SK-N-SH (cell line): ENCODE measurements around the gene PACSIN2. TPM values are rescaled to one million over a fixed set of nuclear protein-coding genes. Genes with fewer than 3 reads are reported as not detected.

Experiments
- CTCF ChIA-PET: fragments of 300-600, 350-600 bp; formaldehyde crosslinking; extraction: SDS; loops from one replicate; lab custom pipeline; 2021; lab: Yijun Ruan, JAX
- POLR2A ChIA-PET: fragments of 350-600 bp; sonication (Branson Sonifier 250); formaldehyde crosslinking; extraction: SDS; loops from one replicate; lab custom pipeline; 2020; ENCODE audit warnings: antibody characterized with exemption, inconsistent platforms; lab: Yijun Ruan, JAX
- DNase-seq: peaks from one replicate; pipeline ENCODE4 v3.0.0; 2012
- H2AFZ ChIP-seq: fragments of 200-600 bp; sonication (generic); 2 replicates; pipeline ENCODE4 v1.8.1; 2016; ENCODE audit warnings: antibody characterized with exemption, mild to moderate bottlenecking, low read depth
- H3F3A ChIP-seq: fragments of 200-600 bp; sonication (generic); replicated peaks from 2 replicates; pipeline ENCODE3; 2016; ENCODE audit warnings: antibody characterized with exemption, mild to moderate bottlenecking; ENCODE audit not compliant: insufficient read depth
- H3K27ac ChIP-seq, 2 experiments: fragments of 200-500 bp in 1 of 2; fragments of 200-600 bp in 1 of 2; sonication (Bioruptor generic) in 1 of 2; sonication (generic), shearing (Covaris generic) in 1 of 2; 2 replicates each; pipeline versions ENCODE4 v1.5.1 to v1.6.1; 2014 to 2016; ENCODE audit warnings: low read depth in 2 of 2, inconsistent platforms in 1 of 2, low read length in 1 of 2, mild to moderate bottlenecking in 1 of 2, mixed read lengths in 1 of 2
- H3K27me3 ChIP-seq: fragments of 200-600 bp; sonication (generic), shearing (Covaris generic); 2 replicates; pipeline ENCODE4 v1.6.1; 2016; ENCODE audit warnings: mixed run types; ENCODE audit not compliant: insufficient read depth
- H3K36me3 ChIP-seq, 2 experiments: fragments of 200-500 bp in 1 of 2; fragments of 200-600 bp in 1 of 2; sonication (Bioruptor generic) in 1 of 2; sonication (generic) in 1 of 2; replicated peaks in 1 of 2; 2 replicates each; pipeline versions ENCODE3 to v1.5.1; 2014 to 2016; ENCODE audit warnings: low read length in 1 of 2, mild to moderate bottlenecking in 1 of 2; ENCODE audit not compliant: insufficient read depth in 2 of 2, control insufficient read depth in 1 of 2
- H3K4me1 ChIP-seq, 2 experiments: fragments of 200-500 bp in 1 of 2; fragments of 200-600 bp in 1 of 2; sonication (Bioruptor generic) in 1 of 2; sonication (generic), shearing (Covaris generic) in 1 of 2; 2 replicates each; pipeline versions ENCODE4 v1.5.1 to v1.6.1; 2014 to 2016; ENCODE audit warnings: low read depth in 1 of 2, low read length in 1 of 2, mixed run types in 1 of 2; ENCODE audit not compliant: insufficient read depth in 2 of 2, control insufficient read depth in 1 of 2
- H3K4me2 ChIP-seq: fragments of 200-600 bp; sonication (generic), shearing (Covaris generic); 2 replicates; pipeline ENCODE4 v1.6.1; 2017; ENCODE audit warnings: mixed run types
- H3K4me3 ChIP-seq, 2 experiments: fragments of 200-500 bp in 1 of 2; fragments of 200-600 bp in 1 of 2; sonication (Bioruptor generic) in 1 of 2; sonication (generic), shearing (Covaris generic) in 1 of 2; 2 replicates each; pipeline versions ENCODE4 v1.5.1 to v1.8.1; 2014 to 2016; ENCODE audit warnings: low read depth in 2 of 2, inconsistent platforms in 1 of 2, low read length in 1 of 2, mild to moderate bottlenecking in 1 of 2, mixed read lengths in 1 of 2, moderate library complexity in 1 of 2
- H3K79me2 ChIP-seq: fragments of 200-600 bp; sonication (generic); 2 replicates; pipeline ENCODE4 v1.8.1; 2017; ENCODE audit warnings: mild to moderate bottlenecking; ENCODE audit not compliant: insufficient read depth
- H3K9ac ChIP-seq: fragments of 200-600 bp; sonication (generic); 2 replicates; pipeline ENCODE4 v1.6.1; 2017; ENCODE audit warnings: mixed run types
- H3K9me2 ChIP-seq: fragments of 200-600 bp; sonication (generic); 2 replicates; pipeline ENCODE4 v1.6.1; 2017; ENCODE audit warnings: mixed run types
- H3K9me3 ChIP-seq: fragments of 200-600 bp; sonication (generic); 2 replicates; pipeline ENCODE4 v1.6.1; 2017; ENCODE audit warnings: mixed run types, mild to moderate bottlenecking, moderate library complexity
- H4K20me1 ChIP-seq: fragments of 200-600 bp; sonication (generic); 2 replicates; pipeline ENCODE4 v1.6.1; 2017; ENCODE audit warnings: mild to moderate bottlenecking, mixed run types; ENCODE audit not compliant: insufficient read depth
- ELF1 ChIP-seq: IDR thresholded peaks from 2 replicates; pipeline ENCODE4 v1.4.0; 2012
- EP300 ChIP-seq, 2 experiments: IDR thresholded peaks; 2 replicates each; pipeline versions ENCODE4 v1.4.0 to v1.6.1; 2012; ENCODE audit warnings: borderline replicate concordance in 1 of 2, low read depth in 1 of 2, low read length in 1 of 2
- FOXJ3 ChIP-seq: sonication (generic); formaldehyde crosslinking; IDR thresholded peaks from 2 replicates; pipeline ENCODE4 v1.5.1; 2020; ENCODE audit warnings: mild to moderate bottlenecking, missing genetic modification reagents
- GABPA ChIP-seq: IDR thresholded peaks from 2 replicates; pipeline ENCODE4 v1.4.0; 2012; ENCODE audit warnings: low read depth, mild to moderate bottlenecking
- GATA2 ChIP-seq: sonication (generic); formaldehyde crosslinking; IDR thresholded peaks from 2 replicates; pipeline ENCODE4 v1.5.0; 2020; ENCODE audit warnings: mild to moderate bottlenecking, missing genetic modification reagents
- JUND ChIP-seq: IDR thresholded peaks from 2 replicates; pipeline ENCODE4 v1.4.0; 2012
- NFIC ChIP-seq: IDR thresholded peaks from 2 replicates; pipeline ENCODE4 v1.4.0; 2012; ENCODE audit warnings: borderline replicate concordance
- NRF1 ChIP-seq: IDR thresholded peaks from 2 replicates; pipeline ENCODE4 v1.6.1; 2012; ENCODE audit warnings: low read depth, mild to moderate bottlenecking, low read length
- RCOR1 ChIP-seq: fragments of 150-350 bp; IDR thresholded peaks from 2 replicates; pipeline ENCODE4 v1.6.1; 2017; ENCODE audit warnings: antibody characterized with exemption, low read length
- RFX5 ChIP-seq: IDR thresholded peaks from 2 replicates; pipeline ENCODE4 v1.6.1; 2012; ENCODE audit warnings: mild to moderate bottlenecking, improper control_type of control experiment, low read length
- RXRA ChIP-seq: IDR thresholded peaks from 2 replicates; pipeline ENCODE4 v1.4.0; 2012; ENCODE audit warnings: low read depth, mild to moderate bottlenecking, borderline replicate concordance
- SIN3A ChIP-seq: IDR thresholded peaks from 2 replicates; pipeline ENCODE4 v1.6.1; 2012; ENCODE audit warnings: low read depth, mild to moderate bottlenecking, low read length, moderate library complexity, borderline replicate concordance
- TCF12 ChIP-seq: IDR thresholded peaks from 2 replicates; pipeline ENCODE4 v1.4.0; 2012
- TEAD4 ChIP-seq: IDR thresholded peaks from 2 replicates; pipeline ENCODE4 v1.4.0; 2012; ENCODE audit warnings: mild to moderate bottlenecking, borderline replicate concordance; ENCODE audit not compliant: insufficient read depth
- YY1 ChIP-seq: IDR thresholded peaks from 2 replicates; pipeline ENCODE4 v1.4.0; 2012; ENCODE audit warnings: low read depth, mild to moderate bottlenecking
- WGBS: methylation state at CpG from one replicate; pipeline ENCODE4 v1.1.6; 2017; ENCODE audit warnings: low lambda C conversion rate; 5-methylcytosine and 5-hydroxymethylcytosine counted together
- polyA plus RNA-seq, 3 experiments: library from polyadenylated mRNA; depleted of rRNA; stranded (reverse); fragments of >200 nt; gene quantifications; 2 replicates each; pipeline ENCODE4 v1.2.3, GENCODE V29; 2012
- TF ChIP-seq, protein P1 (sequence below): fragments of 200-600 bp; sonication (generic); IDR thresholded peaks from 2 replicates; pipeline ENCODE4 v1.6.1; 2017; ENCODE audit warnings: antibody characterized with exemption, mild to moderate bottlenecking, moderate library complexity
- TF ChIP-seq, protein P2 (sequence below): IDR thresholded peaks from 2 replicates; pipeline ENCODE4 v1.4.0; 2012; ENCODE audit warnings: low read depth, borderline replicate concordance
- TF ChIP-seq, protein P3 (sequence below): IDR thresholded peaks from 2 replicates; pipeline ENCODE4 v1.4.0; 2012; ENCODE audit warnings: low read depth
- TF ChIP-seq, protein P4 (sequence below): fragments of 150-350 bp; IDR thresholded peaks from 2 replicates; pipeline ENCODE4 v1.6.1; 2017; ENCODE audit warnings: antibody characterized with exemption, low read length, low read depth, borderline replicate concordance

The PACSIN2 gene
- polyA plus RNA-seq, 1 of the 3 experiments (the other 2 are of a cell fraction), result 60.5 TPM

DNA sequence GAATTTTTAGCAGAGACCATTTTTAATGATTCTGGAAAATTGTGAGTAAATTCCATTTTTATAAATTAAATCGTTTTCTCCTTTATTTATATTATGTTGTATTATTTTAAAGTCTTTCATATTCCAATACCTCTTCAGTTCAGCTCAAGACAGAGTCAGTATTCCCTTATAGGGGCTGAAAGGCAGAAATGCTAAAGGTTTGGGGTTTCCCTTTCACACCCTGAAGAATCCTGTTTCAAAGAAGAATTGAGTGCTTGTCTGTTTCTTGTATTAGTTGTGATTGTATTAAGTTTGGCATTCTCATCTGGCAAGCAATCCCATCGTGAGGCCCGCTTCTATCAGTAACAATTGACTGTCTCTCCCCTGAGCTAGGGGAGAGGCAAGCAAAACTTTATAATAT, 57.4 kb downstream of the PACSIN2 start:
- DNase-seq, result no peak
- H3K4me2 ChIP-seq, result peak overlapping the region; percentile 55; the same call in 1 of the 2 replicates
- peak overlapping the region in 1 of 2 experiments; percentile 83; a peak in 2 of 4 replicates for H3K27ac ChIP-seq
- POLR2A ChIA-PET, result interaction anchor here (0.7 kb wide), 1 partner anchor 30 kb away, joined by 3 read pairs; no protein-coding TSS in a partner anchor
- no peaks in the 10 kb centered on the region for H4K20me1 ChIP-seq
- no peak overlapping the region for H3K4me3 ChIP-seq
- 70% methylated on average over 3 of the region's 3 CpGs for WGBS
- H3K79me2 ChIP-seq, result peaks cover 95% of the 10 kb centered on the region
- no peaks in the 10 kb centered on the region for H3K9me3 ChIP-seq
- H3K27me3 ChIP-seq, result no peaks in the 10 kb centered on the region
- CTCF ChIA-PET, result interaction anchor here (0.9 kb wide), 1 partner anchor 8 kb away, joined by 3 read pairs; no protein-coding TSS in a partner anchor
- no peaks in the 10 kb centered on the region for H3K9me2 ChIP-seq
- peaks cover 18 to 32% of the 10 kb centered on the region in 2 experiments; a peak in 3 of 4 replicates for H3K4me1 ChIP-seq
- TF ChIP-seq YY1 (no peak), EP300 (IDR thresholded peaks at IDR 0.05; ENCODE audit: borderline replicate concordance in 1 of 2, low read depth in 1 of 2, low read length in 1 of 2) (no peak), JUND (no peak), SIN3A (no peak), RFX5 (no peak), NFIC (no peak), ELF1 (no peak), FOXJ3 (CRISPR knock-in tag) (no peak), NRF1 (no peak), GATA2 (CRISPR knock-in tag) (no peak), TEAD4 (no peak), RXRA (no peak), TCF12 (no peak), RCOR1 (no peak), GABPA (no peak)
- TF ChIP-seq, protein P1, sequence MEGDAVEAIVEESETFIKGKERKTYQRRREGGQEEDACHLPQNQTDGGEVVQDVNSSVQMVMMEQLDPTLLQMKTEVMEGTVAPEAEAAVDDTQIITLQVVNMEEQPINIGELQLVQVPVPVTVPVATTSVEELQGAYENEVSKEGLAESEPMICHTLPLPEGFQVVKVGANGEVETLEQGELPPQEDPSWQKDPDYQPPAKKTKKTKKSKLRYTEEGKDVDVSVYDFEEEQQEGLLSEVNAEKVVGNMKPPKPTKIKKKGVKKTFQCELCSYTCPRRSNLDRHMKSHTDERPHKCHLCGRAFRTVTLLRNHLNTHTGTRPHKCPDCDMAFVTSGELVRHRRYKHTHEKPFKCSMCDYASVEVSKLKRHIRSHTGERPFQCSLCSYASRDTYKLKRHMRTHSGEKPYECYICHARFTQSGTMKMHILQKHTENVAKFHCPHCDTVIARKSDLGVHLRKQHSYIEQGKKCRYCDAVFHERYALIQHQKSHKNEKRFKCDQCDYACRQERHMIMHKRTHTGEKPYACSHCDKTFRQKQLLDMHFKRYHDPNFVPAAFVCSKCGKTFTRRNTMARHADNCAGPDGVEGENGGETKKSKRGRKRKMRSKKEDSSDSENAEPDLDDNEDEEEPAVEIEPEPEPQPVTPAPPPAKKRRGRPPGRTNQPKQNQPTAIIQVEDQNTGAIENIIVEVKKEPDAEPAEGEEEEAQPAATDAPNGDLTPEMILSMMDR, result no peak
- TF ChIP-seq, protein P2, sequence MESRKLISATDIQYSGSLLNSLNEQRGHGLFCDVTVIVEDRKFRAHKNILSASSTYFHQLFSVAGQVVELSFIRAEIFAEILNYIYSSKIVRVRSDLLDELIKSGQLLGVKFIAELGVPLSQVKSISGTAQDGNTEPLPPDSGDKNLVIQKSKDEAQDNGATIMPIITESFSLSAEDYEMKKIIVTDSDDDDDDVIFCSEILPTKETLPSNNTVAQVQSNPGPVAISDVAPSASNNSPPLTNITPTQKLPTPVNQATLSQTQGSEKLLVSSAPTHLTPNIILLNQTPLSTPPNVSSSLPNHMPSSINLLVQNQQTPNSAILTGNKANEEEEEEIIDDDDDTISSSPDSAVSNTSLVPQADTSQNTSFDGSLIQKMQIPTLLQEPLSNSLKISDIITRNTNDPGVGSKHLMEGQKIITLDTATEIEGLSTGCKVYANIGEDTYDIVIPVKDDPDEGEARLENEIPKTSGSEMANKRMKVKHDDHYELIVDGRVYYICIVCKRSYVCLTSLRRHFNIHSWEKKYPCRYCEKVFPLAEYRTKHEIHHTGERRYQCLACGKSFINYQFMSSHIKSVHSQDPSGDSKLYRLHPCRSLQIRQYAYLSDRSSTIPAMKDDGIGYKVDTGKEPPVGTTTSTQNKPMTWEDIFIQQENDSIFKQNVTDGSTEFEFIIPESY, result no peak
- TF ChIP-seq, protein P3, sequence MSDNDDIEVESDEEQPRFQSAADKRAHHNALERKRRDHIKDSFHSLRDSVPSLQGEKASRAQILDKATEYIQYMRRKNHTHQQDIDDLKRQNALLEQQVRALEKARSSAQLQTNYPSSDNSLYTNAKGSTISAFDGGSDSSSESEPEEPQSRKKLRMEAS, result no peak
- TF ChIP-seq, protein P4, sequence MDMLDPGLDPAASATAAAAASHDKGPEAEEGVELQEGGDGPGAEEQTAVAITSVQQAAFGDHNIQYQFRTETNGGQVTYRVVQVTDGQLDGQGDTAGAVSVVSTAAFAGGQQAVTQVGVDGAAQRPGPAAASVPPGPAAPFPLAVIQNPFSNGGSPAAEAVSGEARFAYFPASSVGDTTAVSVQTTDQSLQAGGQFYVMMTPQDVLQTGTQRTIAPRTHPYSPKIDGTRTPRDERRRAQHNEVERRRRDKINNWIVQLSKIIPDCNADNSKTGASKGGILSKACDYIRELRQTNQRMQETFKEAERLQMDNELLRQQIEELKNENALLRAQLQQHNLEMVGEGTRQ, result no peak
- TF ChIP-seq, all 33 proteins: peak for 0
- Histone ChIP-seq H3K9ac (peak overlapping the region; percentile 25; the same call in 1 of the 2 replicates), H3K36me3 (peaks cover 0 to 5% of the 10 kb centered on the region in 2 experiments), H2AFZ (no peak overlapping the region), H3F3A (no peaks in the 10 kb centered on the region)
